Hepatocyte (in vitro differentiated cells): ENCODE measurements around the gene PSMA7.

Experiments
- EZH2phosphoT487 ChIP-seq: fragments of 200-600 bp; sonication (generic); IDR thresholded peaks from one replicate; pipeline ENCODE4 v1.6.1; 2018; ENCODE audit warnings: antibody characterized with exemption, mild to moderate bottlenecking, low read depth, moderate library complexity; ENCODE audit not compliant: unreplicated experiment, severe bottlenecking
- TF ChIP-seq, protein P1 (sequence below): fragments of 200-600 bp; sonication (generic); IDR thresholded peaks from 2 replicates; pipeline ENCODE4 v1.5.1; 2016; ENCODE audit warnings: antibody characterized with exemption, mild to moderate bottlenecking; ENCODE audit not compliant: poor library complexity

DNA sequence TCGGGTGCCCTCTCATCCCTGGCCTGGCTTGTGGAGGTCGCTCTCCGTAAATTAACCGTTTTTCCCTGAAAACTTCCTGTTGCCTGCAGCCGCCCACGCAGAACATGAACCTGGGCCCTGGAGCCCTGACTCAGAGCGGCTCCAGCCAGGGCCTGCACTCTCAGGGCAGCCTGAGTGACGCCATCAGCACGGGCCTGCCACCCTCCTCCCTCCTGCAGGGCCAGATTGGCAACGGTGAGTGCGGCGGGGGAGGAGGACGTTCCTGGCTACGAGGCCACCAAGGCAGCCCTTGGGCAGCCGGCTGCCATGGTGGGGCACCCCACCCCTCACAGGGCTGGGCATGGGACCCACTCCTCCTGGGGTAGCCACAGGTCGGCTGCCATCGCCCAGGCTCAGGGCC, 18.2 kb upstream of the PSMA7 start:
- TF ChIP-seq, protein P1, sequence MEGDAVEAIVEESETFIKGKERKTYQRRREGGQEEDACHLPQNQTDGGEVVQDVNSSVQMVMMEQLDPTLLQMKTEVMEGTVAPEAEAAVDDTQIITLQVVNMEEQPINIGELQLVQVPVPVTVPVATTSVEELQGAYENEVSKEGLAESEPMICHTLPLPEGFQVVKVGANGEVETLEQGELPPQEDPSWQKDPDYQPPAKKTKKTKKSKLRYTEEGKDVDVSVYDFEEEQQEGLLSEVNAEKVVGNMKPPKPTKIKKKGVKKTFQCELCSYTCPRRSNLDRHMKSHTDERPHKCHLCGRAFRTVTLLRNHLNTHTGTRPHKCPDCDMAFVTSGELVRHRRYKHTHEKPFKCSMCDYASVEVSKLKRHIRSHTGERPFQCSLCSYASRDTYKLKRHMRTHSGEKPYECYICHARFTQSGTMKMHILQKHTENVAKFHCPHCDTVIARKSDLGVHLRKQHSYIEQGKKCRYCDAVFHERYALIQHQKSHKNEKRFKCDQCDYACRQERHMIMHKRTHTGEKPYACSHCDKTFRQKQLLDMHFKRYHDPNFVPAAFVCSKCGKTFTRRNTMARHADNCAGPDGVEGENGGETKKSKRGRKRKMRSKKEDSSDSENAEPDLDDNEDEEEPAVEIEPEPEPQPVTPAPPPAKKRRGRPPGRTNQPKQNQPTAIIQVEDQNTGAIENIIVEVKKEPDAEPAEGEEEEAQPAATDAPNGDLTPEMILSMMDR = no peak
- no peak for TF ChIP-seq EZH2phosphoT487
